Panc1 (cell line): ENCODE results near the gene SH3BP1. TPM values are rescaled to one million over a fixed set of nuclear protein-coding genes. Genes with fewer than 3 reads are reported as not detected.

Experiments used
- ATAC-seq: fragments of 200-7000 bp; cut with Tn5 transposase; 2 replicates; pipeline ENCODE4 v1.9.1; 2020; ENCODE audit warnings: mild to moderate bottlenecking, moderate library complexity
- BruUV-seq: library from RNA; stranded (reverse); fragments of 400-500 nt; replicated peaks from 2 replicates; lab custom pipeline; 2021; lab: Mats Ljungman, UMichigan
- CTCF ChIA-PET: fragments of 300-600 bp; sonication (Branson Sonifier 250); formaldehyde crosslinking; loops from one replicate; lab custom pipeline; 2022; ENCODE audit warnings: antibody characterized with exemption; lab: Charles Lee
- POLR2A ChIA-PET: fragments of 300-600 bp; sonication (Branson Sonifier 250); formaldehyde crosslinking; loops from one replicate; lab custom pipeline; 2022; ENCODE audit warnings: antibody characterized with exemption; lab: Charles Lee
- DNase-seq: peaks from one replicate; pipeline ENCODE4 v3.0.0-alpha.2; 2010; ENCODE audit warnings: low read depth, low spot score
- H3K27ac ChIP-seq: 2 replicates; pipeline ENCODE4 v1.5.1; 2011; ENCODE audit warnings: mild to moderate bottlenecking, low read length, inconsistent platforms
- H3K27me3 ChIP-seq: fragments of 200-500 bp; sonication (Bioruptor generic); 2 replicates; pipeline ENCODE4 v1.6.0; 2014; ENCODE audit warnings: low read length, inconsistent platforms; ENCODE audit not compliant: control insufficient read depth, insufficient read depth
- H3K36me3 ChIP-seq: fragments of 200-500 bp; sonication (Bioruptor generic); 2 replicates; pipeline ENCODE4 v1.5.1; 2014; ENCODE audit warnings: inconsistent platforms, mild to moderate bottlenecking, low read length, moderate library complexity; ENCODE audit not compliant: control insufficient read depth, insufficient read depth
- H3K4me1 ChIP-seq: 2 replicates; pipeline ENCODE4 v1.5.1; 2011; ENCODE audit warnings: inconsistent platforms, mild to moderate bottlenecking, low read length, moderate library complexity; ENCODE audit not compliant: control insufficient read depth, insufficient read depth
- H3K4me3 ChIP-seq, 2 experiments: 2 replicates each; pipeline ENCODE4 v1.5.1; 2011 to 2012; ENCODE audit warnings: low read depth in 2 of 2, low read length in 2 of 2, mild to moderate bottlenecking in 2 of 2, inconsistent platforms in 1 of 2, moderate library complexity in 1 of 2
- H3K9me3 ChIP-seq: fragments of 200-500 bp; sonication (Bioruptor generic); 2 replicates; pipeline ENCODE4 v1.5.1; 2014; ENCODE audit warnings: low read depth, mild to moderate bottlenecking, inconsistent platforms, low read length, moderate library complexity; ENCODE audit not compliant: control insufficient read depth, insufficient read depth
- POLR2AphosphoS5 ChIP-seq: IDR thresholded peaks from 2 replicates; pipeline ENCODE4 v1.6.1; 2012; ENCODE audit warnings: mild to moderate bottlenecking, low read depth, low read length, moderate library complexity
- SIN3A ChIP-seq: IDR thresholded peaks from 2 replicates; pipeline ENCODE4 v1.6.1; 2012; ENCODE audit warnings: low read depth, mild to moderate bottlenecking, low read length, moderate library complexity, borderline replicate concordance; ENCODE audit not compliant: insufficient read depth
- TCF7L2 ChIP-seq: IDR thresholded peaks from 2 replicates; pipeline ENCODE4 v1.6.1; 2011; ENCODE audit warnings: mild to moderate bottlenecking, low read depth, low read length, inconsistent platforms
- in situ Hi-C: cut with HindIII; loops from 2 replicates; pipeline ENCODE4 v1.10.0; 2016; ENCODE audit warnings: low sequenced_read_pairs, low pct_unique_long_range_greater_than_20kb
- intact Hi-C: fragments of 100-400 bp; cut with micrococcal nuclease; formaldehyde crosslinking; loops from one replicate; pipeline ENCODE4 v1.10.0; 2022; ENCODE audit not compliant: unreplicated experiment
- total RNA-seq: library from RNA; stranded (reverse); gene quantifications from one replicate; pipeline ENCODE4 v1.2.1, GENCODE V29; 2021; ENCODE audit not compliant: unreplicated experiment
- TF ChIP-seq, protein P1 (sequence below), 2 experiments: IDR thresholded peaks; 2 replicates each; pipeline ENCODE4 v1.6.1; 2011 to 2012; ENCODE audit warnings: low read depth in 2 of 2, control low read depth in 1 of 2, low read length in 1 of 2, mild to moderate bottlenecking in 1 of 2, moderate library complexity in 1 of 2; ENCODE audit not compliant: insufficient read depth in 1 of 2
- TF ChIP-seq, protein P2 (sequence below): fragments of 450-650 bp; IDR thresholded peaks from 2 replicates; pipeline ENCODE4 v1.5.1; 2017; ENCODE audit warnings: mild to moderate bottlenecking

Gene SH3BP1
- total RNA-seq, 1 experiment from 2014 or later, result 6.8 TPM

DNA sequence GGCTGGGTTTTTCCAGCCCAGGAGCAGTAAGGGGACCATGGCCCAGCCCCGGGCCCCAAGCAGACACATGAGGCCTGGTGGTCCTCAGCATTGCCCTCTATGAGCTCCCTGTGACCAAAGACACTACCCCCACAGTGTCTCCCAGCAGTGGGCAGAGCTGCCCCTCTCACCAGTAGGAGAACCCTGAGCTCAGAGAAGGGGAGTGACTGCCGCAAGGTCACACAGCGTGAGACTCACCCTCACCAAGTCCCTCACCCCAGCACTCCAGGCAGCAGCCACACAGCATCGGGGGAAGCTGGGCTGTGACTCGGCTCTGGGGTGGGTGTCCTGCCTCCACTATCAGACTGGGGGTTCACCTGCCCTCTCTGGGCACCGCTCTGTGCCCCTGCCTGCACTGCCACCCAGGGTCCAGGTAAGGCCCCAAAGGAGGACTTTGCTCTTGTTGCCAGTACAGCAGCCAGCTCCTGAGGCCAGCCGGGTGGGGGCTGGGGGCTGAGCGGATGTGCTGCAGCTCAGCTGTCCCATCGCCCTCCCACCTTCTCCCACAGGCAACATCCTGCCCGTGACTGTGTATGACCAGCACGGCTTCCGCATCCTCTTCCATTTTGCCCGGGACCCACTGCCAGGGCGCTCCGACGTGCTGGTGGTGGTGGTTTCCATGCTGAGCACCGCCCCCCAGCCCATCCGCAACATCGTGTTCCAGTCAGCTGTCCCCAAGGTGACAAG lies 7.9 kb upstream of the SH3BP1 start:
- DNase-seq, result no peak
- no TSS peak for BruUV-seq
- ChIA-PET CTCF (interaction anchor here (0.6 kb wide), 1 partner anchor 51 kb away, joined by 3 read pairs; no protein-coding TSS in a partner anchor), POLR2A (no interaction called here)
- no peaks in the 10 kb centered on the region for H3K9me3 ChIP-seq
- intact Hi-C loops, result no loop called here
- H3K27me3 ChIP-seq, result no peaks in the 10 kb centered on the region
- H3K4me3 ChIP-seq, result no peak overlapping the region
- no peaks in the 10 kb centered on the region for H3K36me3 ChIP-seq
- TF ChIP-seq, protein P1, sequence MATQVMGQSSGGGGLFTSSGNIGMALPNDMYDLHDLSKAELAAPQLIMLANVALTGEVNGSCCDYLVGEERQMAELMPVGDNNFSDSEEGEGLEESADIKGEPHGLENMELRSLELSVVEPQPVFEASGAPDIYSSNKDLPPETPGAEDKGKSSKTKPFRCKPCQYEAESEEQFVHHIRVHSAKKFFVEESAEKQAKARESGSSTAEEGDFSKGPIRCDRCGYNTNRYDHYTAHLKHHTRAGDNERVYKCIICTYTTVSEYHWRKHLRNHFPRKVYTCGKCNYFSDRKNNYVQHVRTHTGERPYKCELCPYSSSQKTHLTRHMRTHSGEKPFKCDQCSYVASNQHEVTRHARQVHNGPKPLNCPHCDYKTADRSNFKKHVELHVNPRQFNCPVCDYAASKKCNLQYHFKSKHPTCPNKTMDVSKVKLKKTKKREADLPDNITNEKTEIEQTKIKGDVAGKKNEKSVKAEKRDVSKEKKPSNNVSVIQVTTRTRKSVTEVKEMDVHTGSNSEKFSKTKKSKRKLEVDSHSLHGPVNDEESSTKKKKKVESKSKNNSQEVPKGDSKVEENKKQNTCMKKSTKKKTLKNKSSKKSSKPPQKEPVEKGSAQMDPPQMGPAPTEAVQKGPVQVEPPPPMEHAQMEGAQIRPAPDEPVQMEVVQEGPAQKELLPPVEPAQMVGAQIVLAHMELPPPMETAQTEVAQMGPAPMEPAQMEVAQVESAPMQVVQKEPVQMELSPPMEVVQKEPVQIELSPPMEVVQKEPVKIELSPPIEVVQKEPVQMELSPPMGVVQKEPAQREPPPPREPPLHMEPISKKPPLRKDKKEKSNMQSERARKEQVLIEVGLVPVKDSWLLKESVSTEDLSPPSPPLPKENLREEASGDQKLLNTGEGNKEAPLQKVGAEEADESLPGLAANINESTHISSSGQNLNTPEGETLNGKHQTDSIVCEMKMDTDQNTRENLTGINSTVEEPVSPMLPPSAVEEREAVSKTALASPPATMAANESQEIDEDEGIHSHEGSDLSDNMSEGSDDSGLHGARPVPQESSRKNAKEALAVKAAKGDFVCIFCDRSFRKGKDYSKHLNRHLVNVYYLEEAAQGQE (IDR thresholded peaks at IDR 0.05; ENCODE audit: insufficient read depth in 1 of 2, low read depth in 2 of 2, low read length in 1 of 2), result no peak
- TF ChIP-seq POLR2AphosphoS5, result no peak
- TF ChIP-seq, protein P2, sequence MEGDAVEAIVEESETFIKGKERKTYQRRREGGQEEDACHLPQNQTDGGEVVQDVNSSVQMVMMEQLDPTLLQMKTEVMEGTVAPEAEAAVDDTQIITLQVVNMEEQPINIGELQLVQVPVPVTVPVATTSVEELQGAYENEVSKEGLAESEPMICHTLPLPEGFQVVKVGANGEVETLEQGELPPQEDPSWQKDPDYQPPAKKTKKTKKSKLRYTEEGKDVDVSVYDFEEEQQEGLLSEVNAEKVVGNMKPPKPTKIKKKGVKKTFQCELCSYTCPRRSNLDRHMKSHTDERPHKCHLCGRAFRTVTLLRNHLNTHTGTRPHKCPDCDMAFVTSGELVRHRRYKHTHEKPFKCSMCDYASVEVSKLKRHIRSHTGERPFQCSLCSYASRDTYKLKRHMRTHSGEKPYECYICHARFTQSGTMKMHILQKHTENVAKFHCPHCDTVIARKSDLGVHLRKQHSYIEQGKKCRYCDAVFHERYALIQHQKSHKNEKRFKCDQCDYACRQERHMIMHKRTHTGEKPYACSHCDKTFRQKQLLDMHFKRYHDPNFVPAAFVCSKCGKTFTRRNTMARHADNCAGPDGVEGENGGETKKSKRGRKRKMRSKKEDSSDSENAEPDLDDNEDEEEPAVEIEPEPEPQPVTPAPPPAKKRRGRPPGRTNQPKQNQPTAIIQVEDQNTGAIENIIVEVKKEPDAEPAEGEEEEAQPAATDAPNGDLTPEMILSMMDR, result no peak
- no peak for TF ChIP-seq TCF7L2
- TF ChIP-seq SIN3A, result no peak
- no peak for ATAC-seq
- H3K27ac ChIP-seq, result no peak overlapping the region
- in situ Hi-C loops, result no loop called here
- peaks cover 19% of the 10 kb centered on the region for H3K4me1 ChIP-seq

DNA sequence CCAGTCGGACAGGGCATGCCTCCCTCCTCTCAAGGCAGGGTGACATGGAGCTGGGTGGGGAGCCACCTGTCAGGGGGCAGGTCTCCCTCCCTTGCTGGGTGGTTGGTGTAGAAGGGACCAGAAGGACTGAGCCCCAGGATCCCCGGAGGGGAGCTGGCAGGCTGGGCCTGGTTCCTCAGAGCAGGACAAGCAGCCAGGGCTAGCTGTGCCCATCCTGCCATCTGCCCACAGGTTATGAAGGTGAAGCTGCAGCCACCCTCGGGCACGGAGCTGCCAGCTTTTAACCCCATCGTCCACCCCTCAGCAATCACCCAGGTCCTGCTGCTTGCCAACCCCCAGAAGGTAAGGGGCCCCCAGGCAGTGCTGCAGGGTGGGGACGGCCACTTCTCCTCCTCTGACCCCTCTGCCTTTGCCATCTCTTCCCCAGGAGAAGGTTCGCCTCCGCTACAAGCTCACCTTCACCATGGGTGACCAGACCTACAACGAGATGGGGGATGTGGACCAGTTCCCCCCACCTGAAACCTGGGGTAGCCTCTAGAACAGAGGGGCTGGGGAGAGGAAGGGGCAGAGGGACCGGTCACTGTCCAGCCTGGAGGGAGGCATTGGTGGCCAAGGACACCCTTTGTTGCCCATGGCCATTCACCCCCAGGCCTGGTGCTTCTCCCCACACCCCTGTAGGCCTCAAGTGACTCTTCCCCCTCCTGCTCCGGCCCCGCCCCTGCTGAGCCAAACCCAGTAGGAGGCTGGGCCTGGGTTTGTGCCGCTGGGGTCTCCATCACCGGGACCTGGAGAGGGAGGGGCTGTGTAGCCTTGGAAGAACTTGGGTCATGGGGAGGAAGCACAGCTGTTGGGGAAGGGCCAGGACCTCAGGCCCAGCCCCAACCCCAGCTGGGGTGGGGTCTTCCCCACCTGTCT lies 7.0 kb upstream of the SH3BP1 start:
- H3K9me3 ChIP-seq, result no peaks in the 10 kb centered on the region
- CTCF ChIA-PET, result interaction anchor here (0.6 kb wide), 1 partner anchor 50 kb away, joined by 3 read pairs; no protein-coding TSS in a partner anchor
- TF ChIP-seq, protein P1 (IDR thresholded peaks at IDR 0.05; ENCODE audit: insufficient read depth in 1 of 2, low read depth in 2 of 2, low read length in 1 of 2), result no peak
- TF ChIP-seq TCF7L2, result no peak
- TF ChIP-seq SIN3A, result no peak
- TF ChIP-seq, protein P2, result no peak
- no peak for TF ChIP-seq POLR2AphosphoS5
- no peak for ATAC-seq
- no peak for DNase-seq
- H3K27ac ChIP-seq, result no peak overlapping the region
- BruUV-seq, result no TSS peak
- intact Hi-C loops, result no loop called here
- no peaks in the 10 kb centered on the region for H3K36me3 ChIP-seq
- H3K27me3 ChIP-seq, result no peaks in the 10 kb centered on the region
- peaks cover 19% of the 10 kb centered on the region for H3K4me1 ChIP-seq
- H3K4me3 ChIP-seq, result no peak overlapping the region
- in situ Hi-C loops, result no loop called here
- POLR2A ChIA-PET, result no interaction called here
